ENCODE results near the gene FMN1.

DNA sequence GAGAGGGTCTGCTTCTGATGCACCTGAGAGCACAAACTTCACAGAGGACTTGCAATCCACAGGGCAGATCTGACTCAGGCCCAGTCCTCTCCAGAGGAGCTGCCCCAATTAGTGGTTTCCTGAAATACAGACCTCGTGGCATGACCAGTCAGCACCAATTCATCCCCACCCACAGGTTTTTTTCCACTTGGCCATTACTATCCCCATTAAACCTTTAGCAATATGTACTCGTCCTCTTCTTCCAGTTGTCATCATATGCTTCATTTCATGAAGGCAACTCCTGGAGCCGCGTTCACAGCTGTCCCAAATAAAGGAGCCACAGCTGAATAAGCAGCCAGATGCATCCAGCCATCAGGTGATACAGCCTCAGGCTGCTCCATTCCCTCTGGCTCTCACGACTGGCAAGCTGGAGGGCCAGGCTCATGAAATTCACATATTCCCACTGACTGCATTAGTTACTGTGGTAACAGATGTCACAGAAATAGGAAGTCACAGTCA, 163.1 kb downstream of the FMN1 start:
- TF ChIP-seq, protein P1, sequence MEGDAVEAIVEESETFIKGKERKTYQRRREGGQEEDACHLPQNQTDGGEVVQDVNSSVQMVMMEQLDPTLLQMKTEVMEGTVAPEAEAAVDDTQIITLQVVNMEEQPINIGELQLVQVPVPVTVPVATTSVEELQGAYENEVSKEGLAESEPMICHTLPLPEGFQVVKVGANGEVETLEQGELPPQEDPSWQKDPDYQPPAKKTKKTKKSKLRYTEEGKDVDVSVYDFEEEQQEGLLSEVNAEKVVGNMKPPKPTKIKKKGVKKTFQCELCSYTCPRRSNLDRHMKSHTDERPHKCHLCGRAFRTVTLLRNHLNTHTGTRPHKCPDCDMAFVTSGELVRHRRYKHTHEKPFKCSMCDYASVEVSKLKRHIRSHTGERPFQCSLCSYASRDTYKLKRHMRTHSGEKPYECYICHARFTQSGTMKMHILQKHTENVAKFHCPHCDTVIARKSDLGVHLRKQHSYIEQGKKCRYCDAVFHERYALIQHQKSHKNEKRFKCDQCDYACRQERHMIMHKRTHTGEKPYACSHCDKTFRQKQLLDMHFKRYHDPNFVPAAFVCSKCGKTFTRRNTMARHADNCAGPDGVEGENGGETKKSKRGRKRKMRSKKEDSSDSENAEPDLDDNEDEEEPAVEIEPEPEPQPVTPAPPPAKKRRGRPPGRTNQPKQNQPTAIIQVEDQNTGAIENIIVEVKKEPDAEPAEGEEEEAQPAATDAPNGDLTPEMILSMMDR (IDR thresholded peaks at IDR 0.05): no peak
- TF ChIP-seq ZNF121 (CRISPR knock-in tag; IDR thresholded peaks at IDR 0.05) (no peak), KAT7 (CRISPR knock-in tag; IDR thresholded peaks at IDR 0.05; ENCODE audit: borderline replicate concordance) (no peak), NFYB (CRISPR knock-in tag; conservative IDR thresholded peaks at IDR 0.05; ENCODE audit: low read depth) (no peak), NR1H2 (CRISPR knock-in tag; IDR thresholded peaks at IDR 0.05) (no peak), ZNF423 (CRISPR knock-in tag; IDR thresholded peaks at IDR 0.05) (no peak)
- TF ChIP-seq, protein P2, sequence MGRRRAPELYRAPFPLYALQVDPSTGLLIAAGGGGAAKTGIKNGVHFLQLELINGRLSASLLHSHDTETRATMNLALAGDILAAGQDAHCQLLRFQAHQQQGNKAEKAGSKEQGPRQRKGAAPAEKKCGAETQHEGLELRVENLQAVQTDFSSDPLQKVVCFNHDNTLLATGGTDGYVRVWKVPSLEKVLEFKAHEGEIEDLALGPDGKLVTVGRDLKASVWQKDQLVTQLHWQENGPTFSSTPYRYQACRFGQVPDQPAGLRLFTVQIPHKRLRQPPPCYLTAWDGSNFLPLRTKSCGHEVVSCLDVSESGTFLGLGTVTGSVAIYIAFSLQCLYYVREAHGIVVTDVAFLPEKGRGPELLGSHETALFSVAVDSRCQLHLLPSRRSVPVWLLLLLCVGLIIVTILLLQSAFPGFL (CRISPR knock-in tag; IDR thresholded peaks at IDR 0.05; ENCODE audit: borderline replicate concordance): no peak
- TF ChIP-seq, protein P3, sequence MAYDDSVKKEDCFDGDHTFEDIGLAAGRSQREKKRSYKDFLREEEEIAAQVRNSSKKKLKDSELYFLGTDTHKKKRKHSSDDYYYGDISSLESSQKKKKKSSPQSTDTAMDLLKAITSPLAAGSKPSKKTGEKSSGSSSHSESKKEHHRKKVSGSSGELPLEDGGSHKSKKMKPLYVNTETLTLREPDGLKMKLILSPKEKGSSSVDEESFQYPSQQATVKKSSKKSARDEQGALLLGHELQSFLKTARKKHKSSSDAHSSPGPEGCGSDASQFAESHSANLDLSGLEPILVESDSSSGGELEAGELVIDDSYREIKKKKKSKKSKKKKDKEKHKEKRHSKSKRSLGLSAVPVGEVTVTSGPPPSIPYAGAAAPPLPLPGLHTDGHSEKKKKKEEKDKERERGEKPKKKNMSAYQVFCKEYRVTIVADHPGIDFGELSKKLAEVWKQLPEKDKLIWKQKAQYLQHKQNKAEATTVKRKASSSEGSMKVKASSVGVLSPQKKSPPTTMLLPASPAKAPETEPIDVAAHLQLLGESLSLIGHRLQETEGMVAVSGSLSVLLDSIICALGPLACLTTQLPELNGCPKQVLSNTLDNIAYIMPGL (CRISPR knock-in tag; IDR thresholded peaks at IDR 0.05): no peak
- TF ChIP-seq, protein P4, sequence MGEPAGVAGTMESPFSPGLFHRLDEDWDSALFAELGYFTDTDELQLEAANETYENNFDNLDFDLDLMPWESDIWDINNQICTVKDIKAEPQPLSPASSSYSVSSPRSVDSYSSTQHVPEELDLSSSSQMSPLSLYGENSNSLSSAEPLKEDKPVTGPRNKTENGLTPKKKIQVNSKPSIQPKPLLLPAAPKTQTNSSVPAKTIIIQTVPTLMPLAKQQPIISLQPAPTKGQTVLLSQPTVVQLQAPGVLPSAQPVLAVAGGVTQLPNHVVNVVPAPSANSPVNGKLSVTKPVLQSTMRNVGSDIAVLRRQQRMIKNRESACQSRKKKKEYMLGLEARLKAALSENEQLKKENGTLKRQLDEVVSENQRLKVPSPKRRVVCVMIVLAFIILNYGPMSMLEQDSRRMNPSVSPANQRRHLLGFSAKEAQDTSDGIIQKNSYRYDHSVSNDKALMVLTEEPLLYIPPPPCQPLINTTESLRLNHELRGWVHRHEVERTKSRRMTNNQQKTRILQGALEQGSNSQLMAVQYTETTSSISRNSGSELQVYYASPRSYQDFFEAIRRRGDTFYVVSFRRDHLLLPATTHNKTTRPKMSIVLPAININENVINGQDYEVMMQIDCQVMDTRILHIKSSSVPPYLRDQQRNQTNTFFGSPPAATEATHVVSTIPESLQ (CRISPR knock-in tag; IDR thresholded peaks at IDR 0.05): no peak
